ENCODE results near the gene ZNF433. TPM values are rescaled to one million over a fixed set of nuclear protein-coding genes. Genes with fewer than 3 reads are reported as not detected.

Gene ZNF433
- total RNA-seq, 6 experiments from 2014 or later, result 3.2 to 4.1 (median 3.8) TPM

DNA sequence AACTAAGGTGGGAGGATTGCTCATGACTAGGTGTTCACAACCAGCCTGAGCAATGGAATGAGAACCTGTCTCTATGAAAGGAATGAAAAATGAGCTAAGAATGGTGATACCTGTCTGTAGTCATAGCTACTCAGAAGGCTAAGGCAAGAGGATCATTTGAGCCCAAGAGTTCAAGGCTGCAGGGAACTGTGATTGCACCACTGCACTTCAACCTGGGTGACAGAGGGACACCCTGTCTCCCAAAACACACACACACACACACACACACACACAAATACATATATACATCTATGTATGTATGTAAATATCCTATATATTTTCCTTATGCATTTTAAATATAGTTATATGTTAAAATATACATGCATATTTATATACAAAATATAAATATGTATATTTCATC lies 7.4 kb upstream of the ZNF433 start:
- H3K36me3 Mint-ChIP-seq (ENCODE audit: low read depth), result peaks cover 45% of the 10 kb centered on the region
- TF ChIP-seq, protein P1, sequence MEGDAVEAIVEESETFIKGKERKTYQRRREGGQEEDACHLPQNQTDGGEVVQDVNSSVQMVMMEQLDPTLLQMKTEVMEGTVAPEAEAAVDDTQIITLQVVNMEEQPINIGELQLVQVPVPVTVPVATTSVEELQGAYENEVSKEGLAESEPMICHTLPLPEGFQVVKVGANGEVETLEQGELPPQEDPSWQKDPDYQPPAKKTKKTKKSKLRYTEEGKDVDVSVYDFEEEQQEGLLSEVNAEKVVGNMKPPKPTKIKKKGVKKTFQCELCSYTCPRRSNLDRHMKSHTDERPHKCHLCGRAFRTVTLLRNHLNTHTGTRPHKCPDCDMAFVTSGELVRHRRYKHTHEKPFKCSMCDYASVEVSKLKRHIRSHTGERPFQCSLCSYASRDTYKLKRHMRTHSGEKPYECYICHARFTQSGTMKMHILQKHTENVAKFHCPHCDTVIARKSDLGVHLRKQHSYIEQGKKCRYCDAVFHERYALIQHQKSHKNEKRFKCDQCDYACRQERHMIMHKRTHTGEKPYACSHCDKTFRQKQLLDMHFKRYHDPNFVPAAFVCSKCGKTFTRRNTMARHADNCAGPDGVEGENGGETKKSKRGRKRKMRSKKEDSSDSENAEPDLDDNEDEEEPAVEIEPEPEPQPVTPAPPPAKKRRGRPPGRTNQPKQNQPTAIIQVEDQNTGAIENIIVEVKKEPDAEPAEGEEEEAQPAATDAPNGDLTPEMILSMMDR (IDR thresholded peaks at IDR 0.05), result no peak
- H3K27me3 Mint-ChIP-seq (ENCODE audit: insufficient read depth), result no peaks in the 10 kb centered on the region

DNA sequence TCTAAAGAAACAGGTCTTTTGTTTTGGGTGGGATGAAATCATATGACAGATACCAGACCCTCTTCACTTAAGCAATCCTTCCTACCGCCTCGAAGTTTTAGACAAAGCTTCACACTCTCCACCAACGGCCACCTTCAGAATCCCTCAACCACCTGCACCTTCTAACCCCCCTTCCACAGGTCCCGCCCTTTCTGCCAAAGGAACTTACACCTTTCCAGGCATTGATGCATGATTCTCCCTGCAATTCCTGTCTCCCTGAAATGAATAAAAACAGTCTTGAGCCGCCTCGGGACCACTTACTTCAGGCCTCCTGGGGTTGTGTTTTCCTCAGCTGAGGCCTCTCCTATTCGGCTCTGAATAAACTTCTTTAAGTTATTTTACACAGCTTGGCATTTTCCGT lies 859 bp downstream of the ZNF433 start:
- H3K4me3 Mint-ChIP-seq, result peak overlapping the region; percentile 91
- H3K27me3 Mint-ChIP-seq (ENCODE audit: insufficient read depth), result no peaks in the 10 kb centered on the region
- H3K27ac Mint-ChIP-seq, result peak overlapping the region; percentile 63
- peaks cover 25% of the 10 kb centered on the region for H3K36me3 Mint-ChIP-seq (ENCODE audit: low read depth)
- H3K4me1 Mint-ChIP-seq (ENCODE audit: low read depth), result peaks cover 19% of the 10 kb centered on the region
- peaks cover 2% of the 10 kb centered on the region for H3K9me3 Mint-ChIP-seq
- TF ChIP-seq, protein P1 (IDR thresholded peaks at IDR 0.05), result no peak
- no peak for DNase-seq

More for the DNA sequence above, 7.4 kb upstream of the ZNF433 start:
- H3K4me1 Mint-ChIP-seq (ENCODE audit: low read depth), result no peaks in the 10 kb centered on the region
- peaks cover 66% of the 10 kb centered on the region for H3K9me3 Mint-ChIP-seq
- H3K27ac Mint-ChIP-seq, result no peak overlapping the region
- H3K4me3 Mint-ChIP-seq, result no peak overlapping the region
- DNase-seq, result no peak

DNA sequence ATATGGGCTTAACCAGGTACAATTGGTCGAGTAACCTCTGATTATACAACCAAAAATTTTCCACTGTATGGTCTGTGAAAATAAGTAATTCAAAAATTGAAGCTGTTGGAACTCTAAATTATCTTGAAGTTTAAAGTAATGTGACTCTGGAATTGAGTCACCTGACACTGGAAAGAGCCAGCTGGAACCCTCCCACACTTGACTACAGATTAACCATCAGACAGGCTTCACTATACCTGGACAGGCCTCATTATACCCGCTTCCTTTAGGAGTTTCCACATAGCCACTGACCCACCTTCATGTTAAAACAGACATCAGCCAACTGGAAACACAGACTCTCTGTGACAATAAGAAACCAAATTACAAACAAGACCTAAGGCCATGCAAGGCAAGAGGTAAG lies 1.3 kb downstream of the ZNF433 start:
- Mint-ChIP-seq H3K36me3 (ENCODE audit: low read depth) (peaks cover 29% of the 10 kb centered on the region), H3K9me3 (peaks cover 5% of the 10 kb centered on the region), H3K27me3 (ENCODE audit: insufficient read depth) (no peaks in the 10 kb centered on the region), H3K4me1 (ENCODE audit: low read depth) (peaks cover 19% of the 10 kb centered on the region), H3K27ac (peak overlapping the region; percentile 63), H3K4me3 (peak overlapping the region; percentile 91)
- TF ChIP-seq, protein P1 (IDR thresholded peaks at IDR 0.05), result no peak
- DNase-seq, result no peak

- peaks cover 71% of the 10 kb centered on the region for H3K36me3 Mint-ChIP-seq (ENCODE audit: low read depth)
- DNase-seq, result no peak
- H3K27me3 Mint-ChIP-seq (ENCODE audit: insufficient read depth), result no peaks in the 10 kb centered on the region; the same call in 1 of the 2 replicates
- TF ChIP-seq, protein P1 (IDR thresholded peaks at IDR 0.05), result no peak
- no peaks in the 10 kb centered on the region for H3K4me1 Mint-ChIP-seq (ENCODE audit: low read depth)
- no peak overlapping the region for H3K4me3 Mint-ChIP-seq
- peaks cover 90% of the 10 kb centered on the region for H3K9me3 Mint-ChIP-seq
- no peak overlapping the region for H3K27ac Mint-ChIP-seq
Observed at GRCh38 chr19:12015753-12016116, 19.7 kb downstream of the ZNF433 start.

DNA sequence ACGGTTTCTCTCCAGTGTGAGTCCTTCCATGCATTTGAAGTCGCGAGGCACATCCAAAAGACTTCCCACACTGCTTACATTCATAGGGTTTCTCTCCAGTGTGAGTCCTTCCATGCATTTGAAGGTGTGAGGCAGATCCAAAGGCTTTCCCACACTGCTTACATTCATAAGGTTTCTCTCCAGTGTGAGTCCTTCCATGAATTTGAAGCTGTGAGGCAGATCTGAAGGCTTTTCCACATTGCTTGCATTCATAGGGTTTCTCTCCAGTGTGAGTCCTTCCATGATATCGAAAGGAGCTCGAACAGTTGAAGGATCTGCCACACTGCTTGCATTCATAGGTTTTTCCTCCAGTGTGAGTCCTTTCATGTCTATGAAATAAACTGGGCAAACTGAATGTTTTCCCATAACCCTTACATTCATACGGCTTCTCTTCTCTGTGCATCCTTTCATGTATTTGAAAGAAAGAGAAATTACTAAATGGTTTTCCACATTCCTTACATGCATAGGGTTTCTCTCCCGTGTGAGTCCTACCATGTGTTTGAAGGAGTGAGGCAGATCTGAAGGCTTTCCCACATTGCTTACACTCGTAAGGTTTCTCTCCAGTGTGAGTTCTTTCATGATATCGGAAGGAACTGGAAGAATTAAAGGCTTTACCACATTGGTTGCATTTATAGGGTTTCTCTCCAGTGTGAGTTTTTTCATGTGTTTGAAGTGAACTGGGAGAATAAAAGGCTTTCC lies 20.3 kb downstream of the ZNF433 start:
- Mint-ChIP-seq H3K9me3 (peaks cover 89% of the 10 kb centered on the region), H3K27ac (no peak overlapping the region), H3K27me3 (ENCODE audit: insufficient read depth) (no peaks in the 10 kb centered on the region; the same call in 1 of the 2 replicates), H3K4me3 (no peak overlapping the region), H3K36me3 (ENCODE audit: low read depth) (peaks cover 71% of the 10 kb centered on the region), H3K4me1 (ENCODE audit: low read depth) (no peaks in the 10 kb centered on the region)
- DNase-seq, result no peak
- TF ChIP-seq, protein P1 (IDR thresholded peaks at IDR 0.05), result no peak
